GM19025 (cell line): ENCODE measurements around the gene KCNH1.

Experiments
- ATAC-seq: cut with Tn5 transposase; IDR thresholded peaks from one replicate; pipeline ENCODE4 v1.9.1; 2021; ENCODE audit warnings: mild to moderate bottlenecking, low read depth, moderate library complexity; ENCODE audit not compliant: unreplicated experiment

KCNH1 gene

GRCh38 chr1:210695026-210695425 lies 438.9 kb downstream of the KCNH1 start:
- no peak for ATAC-seq

- ATAC-seq: no peak
These were observed 441.2 kb downstream of the KCNH1 start for GRCh38 chr1:210692796-210693195.

GRCh38 chr1:210691039-210691610 lies 442.8 kb downstream of the KCNH1 start:
- no peak for ATAC-seq

- ATAC-seq: no peak
These were observed 443.7 kb downstream of the KCNH1 start for GRCh38 chr1:210690236-210690635.

- ATAC-seq: no peak
These were observed 444.1 kb downstream of the KCNH1 start for GRCh38 chr1:210689826-210690225.

GRCh38 chr1:210688512-210689234 lies 445.3 kb downstream of the KCNH1 start:
- no peak for ATAC-seq

DNA sequence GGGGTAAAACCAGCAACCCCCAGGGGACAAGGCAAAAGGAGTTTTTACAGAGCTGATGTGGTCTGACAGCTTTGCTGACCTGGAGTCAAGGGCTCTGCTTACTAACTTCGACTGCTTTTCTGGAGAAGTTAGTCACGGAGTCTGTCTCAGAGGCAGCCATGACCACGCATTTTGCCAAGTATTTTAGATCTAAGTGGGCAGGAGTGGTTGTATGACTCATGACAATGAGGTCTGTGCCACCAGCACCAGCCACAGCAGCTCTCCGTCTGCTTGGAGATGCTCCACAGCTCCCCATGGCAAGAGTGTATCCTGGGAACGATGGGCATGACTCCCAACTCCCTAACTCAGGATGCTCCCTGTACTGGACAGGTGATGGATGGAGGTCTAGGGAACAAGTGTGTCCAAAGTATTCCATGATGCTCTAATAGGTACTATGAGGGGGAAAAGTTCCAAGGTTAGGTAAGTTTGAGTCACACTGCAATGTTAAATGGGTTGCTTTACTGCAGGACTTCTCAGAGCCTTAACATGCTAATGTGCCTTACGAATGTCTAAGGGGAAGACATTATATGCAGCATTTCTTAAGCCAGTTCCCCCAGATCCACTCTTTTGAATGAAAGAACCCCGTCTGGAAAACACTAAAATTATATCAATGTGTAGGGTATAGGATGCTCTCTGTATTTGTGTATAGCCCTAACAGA lies 446.2 kb downstream of the KCNH1 start:
- no peak for ATAC-seq

DNA sequence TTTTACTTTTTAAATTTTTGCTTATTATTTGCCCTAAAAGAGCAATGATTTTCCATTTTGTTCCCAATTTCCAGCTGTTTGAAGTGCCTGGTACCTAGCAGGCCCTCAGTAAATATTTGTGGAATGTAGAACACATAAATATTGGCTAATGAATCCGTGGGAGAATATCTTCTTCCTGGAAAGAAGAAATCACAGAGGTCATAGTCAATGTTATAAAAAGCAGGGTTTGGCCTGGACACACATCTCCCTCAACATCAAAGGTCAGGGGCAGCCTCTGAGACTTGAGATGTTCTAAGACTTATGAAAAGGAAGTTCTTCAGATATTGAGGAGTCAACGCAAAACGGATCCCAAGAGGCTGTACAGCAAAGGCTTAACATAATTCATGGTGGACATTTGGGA lies 447.1 kb downstream of the KCNH1 start:
- ATAC-seq: no peak

DNA sequence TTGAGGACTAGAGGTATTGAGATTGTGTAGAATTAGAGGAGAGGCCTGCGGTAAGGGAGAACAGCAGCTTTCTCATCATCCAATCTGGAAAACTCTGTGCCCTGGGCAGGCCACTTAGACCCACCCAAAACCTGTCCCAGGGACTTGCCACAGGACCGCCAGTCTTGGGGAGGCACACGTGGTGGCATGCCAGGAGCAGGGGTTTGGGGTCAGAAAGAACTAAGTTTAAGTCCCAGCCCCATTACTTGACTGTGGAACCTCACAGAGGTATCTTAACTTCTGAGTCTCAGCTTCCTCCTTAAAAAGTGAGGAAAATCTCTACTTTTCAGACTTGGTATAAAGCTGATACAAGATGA lies 448.7 kb downstream of the KCNH1 start:
- ATAC-seq: no peak

GRCh38 chr1:210684466-210685294 lies 449.3 kb downstream of the KCNH1 start:
- peak; percentile 90 for ATAC-seq

DNA sequence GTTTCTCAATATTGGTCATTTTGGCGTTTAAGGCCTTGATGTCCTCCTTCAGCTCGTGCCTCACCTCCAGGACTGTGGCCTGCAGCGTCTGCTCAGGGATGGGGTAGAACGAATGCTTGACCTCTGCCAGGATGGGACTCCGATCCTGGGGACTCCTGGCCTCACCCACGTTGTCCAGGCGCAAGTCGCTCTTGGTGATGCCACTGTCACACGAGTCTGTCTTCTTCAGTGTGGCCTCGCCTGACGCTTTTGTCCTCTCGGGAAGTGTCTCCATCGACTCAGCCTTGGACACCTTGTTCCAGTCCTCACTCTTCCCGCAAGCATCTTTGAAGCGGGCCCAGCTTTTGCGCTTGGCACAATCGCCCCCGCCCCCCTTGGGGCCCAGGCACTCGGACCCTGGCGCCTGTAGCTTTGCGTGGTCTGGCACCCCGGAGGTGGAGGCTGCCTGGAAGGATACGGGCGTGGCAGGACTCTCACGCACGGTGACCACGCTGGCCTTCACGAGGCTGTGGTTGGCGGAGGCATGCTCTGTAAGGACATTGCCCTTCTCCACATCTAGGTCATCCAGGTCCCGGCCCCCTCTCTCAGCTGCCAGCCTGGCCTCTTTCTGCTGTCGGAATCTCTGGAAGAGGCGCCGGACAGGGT lies 450.4 kb downstream of the KCNH1 start:
- ATAC-seq: no peak

GRCh38 chr1:210681158-210681557 lies 452.8 kb downstream of the KCNH1 start:
- ATAC-seq: no peak

- ATAC-seq: no peak
These were observed 455.6 kb downstream of the KCNH1 start for GRCh38 chr1:210678306-210678705.

DNA sequence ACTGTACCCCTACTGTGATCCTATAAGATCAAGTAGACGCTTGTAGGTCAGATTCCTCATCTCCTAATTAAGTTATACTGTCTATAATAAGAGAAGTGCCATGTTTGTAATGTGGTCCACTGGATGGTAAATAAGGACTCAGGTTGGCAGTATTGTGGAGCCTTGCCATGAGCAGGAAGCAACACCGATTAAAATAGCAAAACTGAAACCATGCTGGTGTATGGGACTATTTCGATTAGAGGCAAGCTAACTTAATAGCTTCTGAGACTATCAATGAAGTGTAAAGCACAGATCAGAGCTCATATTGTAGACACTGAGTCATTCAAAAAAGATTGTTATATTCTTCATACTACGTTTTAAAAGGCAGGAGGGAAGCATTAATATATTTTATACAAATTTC lies 456.4 kb downstream of the KCNH1 start:
- no peak for ATAC-seq

DNA sequence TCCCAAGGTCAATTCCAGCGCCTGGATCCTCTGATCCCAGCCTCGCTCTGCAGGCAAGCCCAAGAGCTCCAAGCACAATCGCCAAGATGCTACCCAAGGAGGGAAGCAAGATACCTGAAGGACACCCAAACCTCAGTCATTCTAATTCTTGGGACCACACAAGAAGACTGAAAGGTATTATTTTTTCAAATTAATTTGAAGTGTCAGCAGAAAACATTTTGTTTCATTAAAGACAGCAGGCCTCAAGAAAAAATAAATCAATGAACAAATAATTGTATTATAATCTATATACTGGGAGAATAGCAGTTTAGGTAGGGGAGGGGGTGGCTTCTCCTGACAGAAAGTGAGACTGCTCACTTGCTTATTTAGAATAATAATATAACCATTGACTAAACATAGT lies 457.4 kb downstream of the KCNH1 start:
- no peak for ATAC-seq

- no peak for ATAC-seq
These were observed 459.8 kb downstream of the KCNH1 start for GRCh38 chr1:210674151-210674550.

DNA sequence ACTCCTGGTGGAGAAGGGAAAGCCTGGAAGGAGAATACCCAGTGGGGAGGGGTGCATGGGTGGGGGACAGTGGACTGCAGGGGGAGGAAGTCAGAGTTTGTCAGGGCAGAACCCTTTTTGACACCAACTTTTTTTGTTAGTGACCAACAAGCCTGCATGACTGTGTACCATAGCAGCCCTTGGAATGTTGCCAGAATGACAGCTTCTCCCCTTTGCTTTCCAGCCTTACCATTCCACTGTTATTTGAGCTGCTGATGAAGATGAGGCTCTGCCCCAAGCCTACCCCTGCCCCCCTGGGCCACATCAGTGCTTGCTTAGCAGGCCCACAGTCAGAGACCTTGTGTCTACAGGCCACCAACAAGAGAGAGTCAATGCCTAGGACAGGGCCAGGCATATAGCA lies 464.0 kb downstream of the KCNH1 start:
- ATAC-seq: no peak

DNA sequence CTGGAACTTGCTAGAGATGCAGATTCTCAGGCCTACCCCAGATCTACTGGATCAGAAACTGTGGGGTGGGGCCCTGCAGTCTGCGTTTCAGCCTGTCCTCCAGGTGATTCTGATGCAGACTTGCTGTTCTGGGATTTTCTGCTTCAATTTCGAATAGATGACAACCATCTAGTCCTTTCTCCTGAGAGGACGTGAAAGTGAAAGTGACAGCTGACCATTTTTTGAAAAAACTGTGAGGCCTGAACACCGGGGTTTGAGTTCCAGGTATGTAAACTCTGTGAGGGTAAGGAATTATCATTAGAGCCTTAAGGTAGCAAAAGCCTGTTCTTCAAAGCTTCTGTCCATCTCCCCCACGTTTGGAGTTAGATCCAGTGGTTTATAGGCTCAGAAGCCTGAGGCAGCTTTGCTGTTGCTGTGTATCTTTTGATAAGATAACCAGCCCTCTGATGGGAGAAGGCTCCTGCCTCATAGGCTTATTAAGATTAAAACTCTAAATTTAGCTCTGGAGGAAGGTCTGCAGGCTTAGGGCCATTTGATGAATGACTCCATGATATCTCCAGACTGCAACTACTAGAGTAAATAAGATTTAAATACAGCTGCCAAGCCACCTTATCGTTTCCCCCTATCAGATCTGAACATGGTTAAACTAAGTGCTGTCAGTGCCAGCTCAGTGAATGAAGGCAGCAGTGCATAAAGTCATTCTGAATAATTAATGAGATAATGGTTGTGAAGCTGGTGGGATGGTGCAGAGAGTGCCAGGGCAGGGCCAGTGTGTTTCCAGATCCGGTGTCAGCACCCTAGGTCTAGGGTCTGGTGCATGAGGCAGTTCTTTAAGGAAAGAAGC lies 470.0 kb downstream of the KCNH1 start:
- no peak for ATAC-seq

DNA sequence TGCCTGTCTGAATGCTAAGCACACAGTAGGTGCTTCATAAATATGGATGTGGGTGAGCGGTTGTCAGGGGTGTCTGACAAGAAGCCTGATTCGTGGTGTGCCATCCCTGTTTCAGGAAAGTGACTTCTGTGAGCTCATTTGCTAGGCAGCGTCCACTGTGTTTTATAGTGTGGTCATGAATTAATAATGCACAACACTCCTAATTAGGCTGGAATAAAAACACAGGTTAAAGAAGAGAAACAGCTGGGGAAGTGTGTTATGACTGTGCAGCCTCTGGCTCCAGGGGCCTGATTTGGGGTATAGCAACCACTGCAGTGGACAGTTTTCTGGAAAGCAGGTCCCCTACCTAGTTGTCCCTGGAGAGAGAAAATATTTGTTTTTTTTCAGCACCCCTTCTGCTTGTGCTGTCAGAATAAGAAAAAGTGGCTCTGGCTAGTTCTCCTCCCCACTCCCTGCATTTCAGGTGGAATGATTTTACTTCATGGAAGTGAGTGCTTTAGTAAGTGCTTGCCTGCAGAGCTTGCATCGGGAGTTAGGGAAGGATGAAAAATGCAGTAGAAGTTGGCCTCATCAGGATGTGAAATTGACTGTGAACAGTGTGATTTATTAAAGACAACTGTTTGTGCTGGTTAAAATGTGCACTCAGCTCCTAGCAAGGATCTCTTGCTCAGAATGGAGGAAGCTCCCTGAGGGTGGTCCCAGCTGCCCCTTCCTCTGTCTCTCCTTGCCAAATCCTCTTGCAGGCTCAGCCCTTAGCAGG lies 471.5 kb downstream of the KCNH1 start:
- no peak for ATAC-seq
